Measurements from ENCODE around the gene PDGFD. TPM values are rescaled to one million over a fixed set of nuclear protein-coding genes. Genes with fewer than 3 reads are reported as not detected.

The PDGFD gene
- total RNA-seq, 2 experiments from 2014 or later, result 0.20 TPM; not detected in 1

DNA sequence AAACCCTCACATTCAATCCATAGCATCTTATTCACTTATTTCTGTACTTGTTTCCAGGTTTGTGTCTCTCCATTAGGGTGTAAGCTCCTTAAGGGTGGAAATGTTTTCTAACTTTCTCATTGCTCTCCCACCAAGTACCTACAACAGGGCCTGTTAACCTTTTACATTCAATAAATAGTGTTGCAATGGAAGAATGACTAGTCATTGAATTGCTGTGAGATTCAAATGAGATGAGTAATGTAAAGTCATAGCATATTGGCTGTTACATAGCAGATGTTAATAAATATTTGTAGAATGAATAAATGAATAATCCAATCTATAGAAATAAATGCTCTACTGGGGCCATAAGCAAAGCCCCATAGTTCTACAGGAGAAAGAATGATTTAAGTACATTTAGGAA is 202.9 kb downstream of the PDGFD start:
- Mint-ChIP-seq H3K36me3 (ENCODE audit: low read depth) (no peaks in the 10 kb centered on the region), H3K27me3 (no peaks in the 10 kb centered on the region), H3K27ac (no peak overlapping the region), H3K9me3 (no peaks in the 10 kb centered on the region), H3K4me1 (ENCODE audit: low read depth) (no peaks in the 10 kb centered on the region), H3K4me3 (no peak overlapping the region)
- intact Hi-C loops (cut with micrococcal nuclease), result no loop called here
- CTCF ChIA-PET, result interaction anchor here (1.5 kb wide), 1 partner anchor 16 kb away, joined by 3 read pairs; no protein-coding TSS in a partner anchor
- POLR2A ChIA-PET, result no interaction called here
- TF ChIP-seq, protein P1, sequence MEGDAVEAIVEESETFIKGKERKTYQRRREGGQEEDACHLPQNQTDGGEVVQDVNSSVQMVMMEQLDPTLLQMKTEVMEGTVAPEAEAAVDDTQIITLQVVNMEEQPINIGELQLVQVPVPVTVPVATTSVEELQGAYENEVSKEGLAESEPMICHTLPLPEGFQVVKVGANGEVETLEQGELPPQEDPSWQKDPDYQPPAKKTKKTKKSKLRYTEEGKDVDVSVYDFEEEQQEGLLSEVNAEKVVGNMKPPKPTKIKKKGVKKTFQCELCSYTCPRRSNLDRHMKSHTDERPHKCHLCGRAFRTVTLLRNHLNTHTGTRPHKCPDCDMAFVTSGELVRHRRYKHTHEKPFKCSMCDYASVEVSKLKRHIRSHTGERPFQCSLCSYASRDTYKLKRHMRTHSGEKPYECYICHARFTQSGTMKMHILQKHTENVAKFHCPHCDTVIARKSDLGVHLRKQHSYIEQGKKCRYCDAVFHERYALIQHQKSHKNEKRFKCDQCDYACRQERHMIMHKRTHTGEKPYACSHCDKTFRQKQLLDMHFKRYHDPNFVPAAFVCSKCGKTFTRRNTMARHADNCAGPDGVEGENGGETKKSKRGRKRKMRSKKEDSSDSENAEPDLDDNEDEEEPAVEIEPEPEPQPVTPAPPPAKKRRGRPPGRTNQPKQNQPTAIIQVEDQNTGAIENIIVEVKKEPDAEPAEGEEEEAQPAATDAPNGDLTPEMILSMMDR (IDR thresholded peaks at IDR 0.05), result no peak
- ATAC-seq, result no peak
- DNase-seq, result no peak

DNA sequence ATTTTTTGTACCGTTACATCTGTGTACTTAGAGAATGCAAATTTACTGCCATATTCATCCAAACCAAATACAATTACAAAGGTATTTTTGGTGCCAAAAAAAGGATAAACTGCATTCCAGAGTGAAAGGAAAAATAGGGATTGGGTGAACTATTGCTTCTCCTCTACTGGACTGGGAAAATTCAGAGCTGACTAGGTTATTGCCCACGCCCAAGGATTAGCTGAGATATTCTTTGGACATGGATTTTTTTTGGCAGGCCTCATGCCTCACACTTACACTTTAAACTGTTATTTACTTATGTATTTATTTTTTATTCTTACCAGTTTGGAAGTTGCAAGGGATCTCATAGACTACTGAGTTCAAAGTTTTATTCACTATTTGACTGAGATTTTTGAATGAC is 203.8 kb downstream of the PDGFD start:
- TF ChIP-seq, protein P1 (IDR thresholded peaks at IDR 0.05), result no peak
- intact Hi-C loops (cut with micrococcal nuclease), result no loop called here
- H3K9me3 Mint-ChIP-seq, result no peaks in the 10 kb centered on the region
- POLR2A ChIA-PET, result interaction anchor here (0.6 kb wide), 1 partner anchor 227 kb away, joined by 3 read pairs; no protein-coding TSS in a partner anchor
- no peaks in the 10 kb centered on the region for H3K4me1 Mint-ChIP-seq (ENCODE audit: low read depth)
- ATAC-seq, result no peak
- no peaks in the 10 kb centered on the region for H3K27me3 Mint-ChIP-seq
- DNase-seq, result no peak
- CTCF ChIA-PET, result interaction anchor here (1.5 kb wide), 1 partner anchor 15 kb away, joined by 3 read pairs; no protein-coding TSS in a partner anchor
- H3K27ac Mint-ChIP-seq, result no peak overlapping the region
- no peaks in the 10 kb centered on the region for H3K36me3 Mint-ChIP-seq (ENCODE audit: low read depth)
- H3K4me3 Mint-ChIP-seq, result no peak overlapping the region

GRCh38 chr11:103959279-103959942 is 204.5 kb downstream of the PDGFD start:
- no peak overlapping the region for H3K27ac Mint-ChIP-seq
- H3K4me3 Mint-ChIP-seq, result no peak overlapping the region
- ChIA-PET CTCF (no interaction called here), POLR2A (no interaction called here)
- no peaks in the 10 kb centered on the region for H3K4me1 Mint-ChIP-seq (ENCODE audit: low read depth)
- intact Hi-C loops (cut with micrococcal nuclease), result no loop called here
- ATAC-seq (peak; percentile 47), DNase-seq (no peak)
- TF ChIP-seq, protein P1 (IDR thresholded peaks at IDR 0.05), result no peak
- H3K27me3 Mint-ChIP-seq, result no peaks in the 10 kb centered on the region
- H3K9me3 Mint-ChIP-seq, result no peaks in the 10 kb centered on the region
- H3K36me3 Mint-ChIP-seq (ENCODE audit: low read depth), result no peaks in the 10 kb centered on the region

DNA sequence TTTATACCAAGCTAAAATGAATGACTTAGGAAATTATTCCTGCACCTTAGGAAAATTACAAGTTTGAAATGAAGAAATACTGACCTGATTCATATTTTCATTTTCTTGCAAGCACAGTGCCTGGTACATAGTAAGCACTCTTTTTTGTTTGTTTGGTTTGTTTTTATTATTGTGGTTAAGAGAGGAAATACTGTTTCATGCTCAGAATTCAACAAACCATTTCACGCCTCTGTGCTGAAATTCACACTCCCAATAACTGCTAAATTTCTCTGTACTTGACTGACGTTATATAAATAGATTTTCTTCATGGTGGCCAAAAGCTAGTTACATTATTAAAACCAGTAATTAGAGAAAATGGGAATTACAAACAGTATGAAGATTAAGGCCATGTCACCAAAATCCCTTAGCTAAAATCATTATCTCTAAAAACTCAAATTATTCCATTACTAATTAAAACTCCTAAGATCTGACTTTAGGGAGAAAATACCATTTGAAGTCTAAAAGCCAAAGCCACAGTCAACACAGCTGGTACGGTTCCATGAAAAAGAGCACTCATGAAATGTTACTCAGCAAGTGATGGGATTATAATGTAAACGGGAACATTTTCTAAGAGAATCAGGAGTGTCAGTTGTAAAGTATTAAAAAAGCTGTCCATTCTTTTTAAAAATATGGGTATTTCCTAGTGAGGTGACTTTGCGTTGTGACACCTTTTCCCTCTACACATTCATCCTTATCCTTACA is 205.3 kb downstream of the PDGFD start:
- Mint-ChIP-seq H3K4me1 (ENCODE audit: low read depth) (no peaks in the 10 kb centered on the region), H3K27me3 (no peaks in the 10 kb centered on the region), H3K27ac (no peak overlapping the region), H3K36me3 (ENCODE audit: low read depth) (no peaks in the 10 kb centered on the region), H3K9me3 (no peaks in the 10 kb centered on the region), H3K4me3 (no peak overlapping the region)
- TF ChIP-seq, protein P1 (IDR thresholded peaks at IDR 0.05), result no peak
- ATAC-seq, result no peak
- ChIA-PET CTCF (no interaction called here), POLR2A (no interaction called here)
- intact Hi-C loops (cut with micrococcal nuclease), result no loop called here
- no peak for DNase-seq

GRCh38 chr11:103953797-103954486 is 210.0 kb downstream of the PDGFD start:
- ChIA-PET POLR2A (no interaction called here), CTCF (no interaction called here)
- no peak overlapping the region for H3K27ac Mint-ChIP-seq
- no peaks in the 10 kb centered on the region for H3K27me3 Mint-ChIP-seq
- H3K36me3 Mint-ChIP-seq (ENCODE audit: low read depth), result no peaks in the 10 kb centered on the region
- ATAC-seq (no peak), DNase-seq (no peak)
- H3K4me1 Mint-ChIP-seq (ENCODE audit: low read depth), result no peaks in the 10 kb centered on the region
- TF ChIP-seq, protein P1 (IDR thresholded peaks at IDR 0.05), result no peak
- H3K9me3 Mint-ChIP-seq, result no peaks in the 10 kb centered on the region
- H3K4me3 Mint-ChIP-seq, result no peak overlapping the region
- intact Hi-C loops (cut with micrococcal nuclease), result no loop called here
